Measurements from ENCODE around the gene IL13RA1.
"Not testable (repeated sequence)": the region's sequence is repeated elsewhere in the genome, so short reads cannot be mapped to it uniquely, and the experiment has no call there.

Gene IL13RA1

DNA sequence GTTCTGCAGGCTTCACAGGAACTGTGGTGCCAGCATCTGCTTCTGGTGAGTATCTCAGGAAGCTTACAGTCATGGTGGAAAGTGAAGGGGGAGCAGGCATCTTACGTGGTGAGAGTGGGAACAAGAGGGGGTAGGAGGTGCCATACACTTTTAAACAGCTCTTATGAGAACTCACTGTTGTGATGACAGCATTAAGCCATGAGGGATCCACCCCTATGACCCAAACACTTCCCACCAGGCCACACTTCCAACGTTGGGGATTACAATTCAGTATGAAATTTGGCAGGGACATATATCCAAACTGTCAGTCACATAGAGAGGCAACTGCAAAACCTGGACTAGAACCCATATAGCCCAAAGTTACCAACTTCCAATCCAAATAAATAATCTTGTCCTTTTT lies 53.1 kb downstream of the IL13RA1 start:
- DNase-seq, result no peak

- DNase-seq, result no peak
Measured at GRCh38 chrX:118780911-118781310, 53.5 kb downstream of the IL13RA1 start.

DNA sequence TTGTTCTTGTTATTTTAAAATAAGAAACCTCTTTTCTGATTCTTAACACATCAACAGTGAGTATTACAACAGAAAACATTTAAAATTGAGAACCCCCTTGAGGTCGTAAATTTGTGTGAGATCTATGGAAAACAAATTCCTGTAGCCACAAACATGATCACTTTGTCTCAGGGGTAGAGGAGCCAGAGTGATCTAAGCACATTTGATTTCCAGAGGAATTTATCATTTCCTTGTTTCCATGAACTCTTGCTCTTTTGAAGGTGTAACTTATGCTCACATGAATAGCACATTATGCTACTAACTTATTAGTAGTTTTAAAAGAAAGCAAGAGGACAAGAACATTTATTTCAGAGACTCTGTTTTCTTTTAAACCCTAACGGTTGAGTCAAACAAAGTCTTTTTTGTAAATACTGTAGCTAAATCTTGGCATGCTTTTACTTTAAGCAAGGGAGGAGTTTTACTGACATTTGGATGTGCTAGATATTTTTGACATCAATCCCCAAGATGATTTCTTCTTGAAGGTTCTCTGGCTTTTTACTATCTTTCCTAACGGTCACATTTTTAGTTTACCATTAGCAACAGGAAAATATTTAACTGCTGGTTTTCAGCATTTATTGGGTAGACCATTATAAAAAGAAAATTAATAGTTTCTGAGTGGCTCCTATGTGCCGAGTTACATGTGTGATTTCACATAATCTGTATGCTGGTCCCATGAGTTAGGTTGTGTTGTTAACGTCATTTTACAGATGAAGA lies 68.3 kb downstream of the IL13RA1 start:
- DNase-seq, result no peak

- no peak for DNase-seq
Measured at GRCh38 chrX:118802857-118803256, 75.5 kb downstream of the IL13RA1 start.

DNA sequence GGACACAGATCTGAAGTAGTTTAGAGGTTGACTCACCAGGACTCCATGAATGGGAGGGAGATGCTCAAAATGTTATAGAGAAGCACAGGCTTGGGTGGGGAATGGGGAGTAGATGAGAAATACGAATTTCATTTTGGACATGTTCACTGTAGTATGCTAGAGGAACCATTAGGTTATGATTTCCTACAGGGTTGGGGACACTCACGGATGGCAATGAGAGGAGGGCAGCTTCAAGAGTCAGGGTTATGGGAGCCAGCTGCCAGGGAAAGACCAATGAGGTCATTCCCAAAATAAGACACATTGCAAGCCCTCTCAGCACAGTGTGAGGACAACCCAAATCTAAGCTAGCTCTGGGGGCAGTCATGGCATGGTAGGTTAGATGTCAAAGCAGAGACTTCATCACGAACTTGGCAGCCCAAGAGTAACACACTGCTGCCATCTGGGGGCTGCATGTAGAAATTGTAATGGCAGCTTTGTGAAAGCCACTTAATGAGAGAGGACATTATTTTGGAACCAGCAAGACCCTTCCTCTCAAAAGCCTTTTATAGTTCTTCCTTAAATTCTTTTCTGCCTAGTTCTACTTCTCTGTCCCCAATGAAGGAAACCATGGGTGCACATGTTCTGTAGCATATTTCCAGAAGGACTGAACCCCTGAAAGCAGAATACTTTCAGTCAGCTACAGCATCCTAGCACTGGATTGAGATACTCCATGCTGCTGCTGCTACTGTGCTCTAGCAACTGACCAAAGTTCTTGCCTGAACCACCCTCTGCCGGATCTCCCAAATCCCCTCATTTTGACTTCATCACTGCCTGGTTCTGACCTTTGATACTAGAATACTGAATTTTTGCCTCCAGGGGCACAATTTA lies 80.0 kb downstream of the IL13RA1 start:
- DNase-seq, result peak; percentile 56

DNA sequence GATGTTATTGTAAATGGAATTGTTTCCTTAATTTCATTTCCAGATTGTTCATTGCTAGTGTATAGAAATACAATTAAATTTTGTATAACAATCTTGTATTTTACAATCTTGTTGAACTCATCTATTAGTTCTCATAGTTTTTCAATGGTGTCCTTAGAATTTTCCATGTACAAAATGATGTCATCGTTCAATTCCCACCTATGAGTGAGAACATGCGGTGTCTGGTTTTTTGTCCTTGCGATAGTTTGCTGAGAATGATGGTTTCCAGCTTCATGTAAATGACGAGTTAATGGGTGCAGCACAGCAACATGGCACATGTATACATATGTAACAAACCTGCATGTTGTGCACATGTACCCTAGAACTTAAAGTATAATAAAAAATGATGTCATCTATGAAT lies 89.9 kb downstream of the IL13RA1 start:
- not testable (repeated sequence) for DNase-seq

GRCh38 chrX:118823263-118824172 lies 96.1 kb downstream of the IL13RA1 start, which contains the start of gene ZCCHC12:
TSS of gene ZCCHC12 (plus strand) at chrX:118823824. CDS start at chrX:118825245, 1,421 bp downstream.
- peak; percentile 93 for DNase-seq

GRCh38 chrX:118824173-118824730 lies 96.8 kb downstream of the IL13RA1 start:
- peak; percentile 53 for DNase-seq

DNA sequence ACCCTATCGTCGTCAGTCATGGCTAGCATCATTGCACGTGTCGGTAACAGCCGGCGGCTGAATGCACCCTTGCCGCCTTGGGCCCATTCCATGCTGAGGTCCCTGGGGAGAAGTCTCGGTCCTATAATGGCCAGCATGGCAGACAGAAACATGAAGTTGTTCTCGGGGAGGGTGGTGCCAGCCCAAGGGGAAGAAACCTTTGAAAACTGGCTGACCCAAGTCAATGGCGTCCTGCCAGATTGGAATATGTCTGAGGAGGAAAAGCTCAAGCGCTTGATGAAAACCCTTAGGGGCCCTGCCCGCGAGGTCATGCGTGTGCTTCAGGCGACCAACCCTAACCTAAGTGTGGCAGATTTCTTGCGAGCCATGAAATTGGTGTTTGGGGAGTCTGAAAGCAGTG lies 97.8 kb downstream of the IL13RA1 start:
- DNase-seq, result peak; percentile 10

- peak; percentile 85 for DNase-seq
Measured at GRCh38 chrX:118839334-118839958, 112.0 kb downstream of the IL13RA1 start.

Measured in NCI-H69 (cell line).